Fibroblast of skin of back (primary cell): ENCODE data around the gene HNRNPK.
"Not testable (repeated sequence)": the region's sequence is repeated elsewhere in the genome, so short reads cannot be mapped to it uniquely, and the experiment has no call there.

ENCODE experiments used
- DNase-seq: peaks from one replicate; pipeline ENCODE4 v3.0.0-alpha.2; 2013

Gene HNRNPK

DNA sequence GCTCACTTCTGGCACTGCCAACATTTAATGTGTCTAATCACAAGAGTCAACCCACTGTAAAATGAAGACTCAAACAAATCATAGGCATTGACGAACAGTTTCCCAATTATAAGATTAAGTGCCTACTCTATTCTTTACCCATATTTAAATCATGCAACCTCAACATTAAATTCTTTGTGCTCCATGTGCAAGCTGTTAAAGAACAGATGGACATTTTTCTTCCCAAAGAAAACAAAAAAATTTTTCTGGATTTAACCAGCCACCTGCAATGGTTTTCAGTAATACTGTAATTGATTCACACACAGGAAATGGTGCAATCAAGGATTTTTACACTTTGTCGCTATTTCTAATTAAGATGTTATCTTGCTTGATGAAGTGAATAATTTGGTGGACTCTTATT, 3.6 kb downstream of the HNRNPK start:
- no peak for DNase-seq

DNA sequence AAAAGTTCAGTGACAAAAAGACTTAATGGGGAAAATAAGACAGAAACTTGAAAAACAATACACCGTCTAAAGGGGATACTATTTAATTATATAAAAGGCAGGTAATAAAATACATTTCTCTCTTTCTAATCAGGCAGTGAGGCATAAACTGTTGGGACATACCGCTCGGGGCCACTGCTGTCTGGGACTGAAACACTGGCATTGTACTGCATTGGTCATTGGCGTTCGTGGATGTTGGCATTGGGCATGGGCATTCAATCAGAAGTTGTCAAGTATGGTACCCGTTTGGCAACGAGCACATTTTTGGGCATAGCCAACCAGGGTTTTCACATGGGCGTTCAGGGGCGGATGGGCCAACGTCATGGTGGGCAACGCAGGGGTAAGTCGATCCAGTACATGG, 4.7 kb downstream of the HNRNPK start:
- no peak for DNase-seq

DNA sequence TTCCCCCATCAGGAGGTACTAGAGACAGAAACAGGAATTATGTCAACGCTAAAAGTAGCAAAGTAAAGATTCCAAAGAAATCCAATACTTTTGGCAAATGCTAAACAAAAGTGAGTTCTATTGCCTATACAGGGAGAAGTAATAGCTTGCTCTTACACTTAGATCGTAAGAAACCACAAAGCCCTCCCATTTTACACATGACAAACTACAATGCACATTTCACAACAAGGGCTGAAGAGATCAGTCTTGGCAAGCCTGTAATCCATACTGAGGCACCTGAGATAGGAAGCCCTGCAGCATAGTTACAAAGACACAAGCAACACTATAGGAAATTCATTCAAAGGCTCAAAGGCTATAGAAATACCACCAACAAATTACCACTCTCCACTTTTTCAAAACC, 7.7 kb downstream of the HNRNPK start:
- no peak for DNase-seq

DNA sequence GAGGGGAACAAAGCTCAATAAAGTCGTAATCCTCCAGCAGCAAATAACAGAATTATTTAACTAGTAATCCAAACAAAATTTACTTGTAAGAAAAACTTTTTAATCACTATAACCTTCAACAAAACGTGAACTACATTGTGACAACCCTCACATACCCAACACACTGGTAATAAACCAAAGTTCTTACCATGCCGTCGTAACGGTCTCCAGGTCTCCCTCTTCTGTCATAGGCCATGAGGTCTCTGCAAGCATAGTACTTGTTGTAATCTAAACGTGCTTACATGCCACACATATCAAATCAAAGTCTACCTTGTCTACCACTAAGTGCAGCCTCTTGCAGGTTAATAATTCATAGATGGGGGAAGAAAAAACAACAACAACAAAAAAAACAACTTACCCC, 8.5 kb downstream of the HNRNPK start:
- DNase-seq: no peak

- DNase-seq: no peak
Measured at GRCh38 chr9:83969602-83970001, 10.4 kb downstream of the HNRNPK start.

GRCh38 chr9:83967073-83967472, 12.9 kb downstream of the HNRNPK start:
- no peak for DNase-seq

DNA sequence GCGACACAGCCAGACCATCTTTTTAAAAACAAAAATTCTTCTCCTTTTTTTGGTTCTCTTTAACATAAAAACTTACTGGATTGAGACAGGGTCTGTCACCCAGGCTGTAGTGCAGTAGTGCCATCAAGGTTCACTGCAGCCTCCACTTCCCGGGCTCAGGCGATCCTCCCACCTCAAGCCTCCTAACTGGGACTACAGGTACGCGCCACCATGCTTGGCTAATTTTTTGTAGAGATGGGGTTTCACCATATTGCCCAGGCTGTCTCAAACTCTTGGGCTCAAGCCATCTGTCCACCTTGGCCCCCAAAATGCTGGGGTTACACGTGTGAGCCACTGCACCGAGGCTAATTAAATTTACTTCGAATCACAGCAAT, 13.8 kb downstream of the HNRNPK start:
- DNase-seq: no peak

DNA sequence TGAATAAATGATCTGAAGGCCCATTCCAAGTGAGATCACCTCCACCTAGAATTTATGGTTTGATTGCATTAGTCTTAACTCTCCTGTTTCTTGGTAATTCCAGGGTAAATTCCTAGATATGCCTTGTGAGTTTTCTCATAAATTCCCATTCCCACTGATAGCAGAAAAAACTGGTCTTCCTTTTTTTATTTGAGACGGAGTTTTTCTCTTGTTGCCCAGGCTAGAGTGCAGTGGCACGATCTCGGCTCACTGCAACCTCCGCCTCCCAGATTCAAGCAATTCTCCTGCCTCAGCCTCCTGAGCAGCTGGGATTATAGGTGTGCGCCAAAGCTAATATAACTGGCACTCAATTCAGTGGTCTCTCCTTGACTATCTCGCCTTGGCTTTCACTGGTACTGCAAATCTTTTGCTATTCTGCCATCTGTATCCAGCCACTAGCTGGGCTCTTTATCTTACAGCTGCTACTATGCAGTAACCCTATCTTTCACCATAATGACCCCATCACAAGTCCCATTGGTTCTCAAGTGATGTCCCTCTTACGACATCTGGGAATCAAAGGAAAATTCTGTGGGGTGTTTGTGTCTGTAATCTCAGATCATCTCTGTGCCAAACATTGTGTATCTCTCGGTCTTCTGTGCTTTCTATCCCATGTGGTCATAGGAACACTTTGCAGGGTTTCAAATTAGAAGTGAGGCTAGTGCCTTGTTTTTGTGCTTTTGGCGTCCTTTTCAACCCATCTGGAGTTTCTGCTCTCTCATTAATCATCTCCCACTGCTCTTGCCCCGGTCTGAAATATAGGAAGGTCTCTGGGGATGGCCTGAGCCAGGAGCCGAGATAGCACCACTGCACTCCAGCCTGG, 14.4 kb downstream of the HNRNPK start:
- DNase-seq: no peak

GRCh38 chr9:83964973-83965349, 15.1 kb downstream of the HNRNPK start:
- peak; percentile 27 for DNase-seq

DNA sequence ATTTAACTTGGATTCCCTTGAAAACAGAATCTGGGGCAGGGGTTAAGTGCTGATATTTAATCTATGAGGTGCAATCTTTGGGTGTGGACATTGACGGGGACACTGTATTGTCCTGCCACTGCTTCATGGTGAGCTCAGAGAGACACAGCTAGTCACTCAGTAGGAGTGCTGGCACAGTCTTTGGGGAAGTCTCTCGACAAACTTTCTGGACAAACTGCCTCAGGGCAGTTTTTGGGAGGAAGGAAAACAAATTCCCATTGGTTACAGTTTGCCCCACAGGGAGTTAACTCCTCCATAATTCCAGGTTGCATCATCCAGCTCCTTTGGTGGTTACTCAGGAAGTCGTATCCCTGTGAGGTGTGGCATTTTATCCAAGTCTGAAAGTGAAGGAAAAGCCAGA, 17.9 kb downstream of the HNRNPK start:
- peak; percentile 76 for DNase-seq

DNA sequence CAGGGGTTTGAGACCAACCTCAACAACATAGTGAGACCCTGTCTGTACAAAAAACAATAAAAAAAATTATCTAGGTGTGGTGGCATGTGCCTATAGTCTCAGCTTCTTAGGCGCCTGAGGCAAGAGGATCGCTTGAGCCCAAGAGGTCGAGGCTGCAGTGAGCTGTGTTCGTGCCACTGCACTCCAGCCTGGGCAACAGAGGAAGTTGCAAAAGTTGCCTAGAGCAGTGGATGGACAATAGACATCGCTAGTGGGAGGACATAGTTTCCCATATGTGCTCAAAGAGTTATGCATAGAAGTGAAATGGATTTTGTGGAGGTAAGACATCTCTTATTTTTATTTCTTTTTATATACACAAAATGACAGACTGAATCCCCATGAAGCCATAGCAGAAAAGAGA, 19.0 kb downstream of the HNRNPK start:
- no peak for DNase-seq

DNA sequence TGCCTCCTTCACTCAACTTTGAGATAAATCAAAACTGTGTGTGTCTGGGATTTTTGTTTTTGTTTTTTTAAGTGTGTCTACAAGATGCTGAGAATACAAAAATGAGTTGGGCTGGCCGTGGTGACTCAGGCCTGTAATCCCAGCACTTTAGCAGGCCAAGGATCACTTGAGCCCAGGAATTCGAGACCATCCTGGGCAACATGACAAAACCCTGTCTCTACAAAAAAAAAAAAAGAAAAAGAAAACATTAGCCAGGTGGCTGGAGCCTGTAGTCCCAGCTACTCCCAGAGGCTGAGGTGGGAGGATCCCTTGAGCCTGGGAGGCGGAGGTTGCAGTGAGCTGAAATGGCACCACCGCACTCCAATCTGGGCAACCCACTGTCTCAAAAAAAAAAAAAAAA, 21.0 kb downstream of the HNRNPK start:
- peak; percentile 86 for DNase-seq

GRCh38 chr9:83957248-83957513, 22.8 kb downstream of the HNRNPK start:
- DNase-seq: no peak

- peak; percentile 72 for DNase-seq
Measured at GRCh38 chr9:83956436-83957247, 23.4 kb downstream of the HNRNPK start.

- DNase-seq: no peak
Measured at GRCh38 chr9:83956086-83956435, 24.0 kb downstream of the HNRNPK start.

DNA sequence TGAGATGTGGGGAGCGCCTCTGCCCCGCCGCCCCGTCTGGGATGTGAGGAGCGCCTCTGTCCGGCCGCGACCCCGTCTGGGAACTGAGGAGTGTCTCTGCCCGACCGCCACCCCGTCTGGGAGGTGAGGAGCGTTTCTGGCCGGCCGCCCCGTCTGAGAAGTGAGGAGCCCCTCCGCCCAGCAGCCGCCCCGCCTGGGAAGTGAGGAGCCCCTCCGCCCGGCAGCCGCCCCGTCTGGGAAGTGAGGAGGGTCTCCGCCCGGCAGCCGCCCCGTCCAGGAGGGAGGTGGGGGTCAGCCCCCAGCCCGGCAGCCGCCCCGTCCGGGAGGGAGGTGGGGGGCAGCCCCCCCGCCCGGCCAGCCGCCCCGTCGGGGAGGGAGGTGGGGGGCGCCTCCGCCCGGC, 31.9 kb downstream of the HNRNPK start:
- not testable (repeated sequence) for DNase-seq

- DNase-seq: no peak
Measured at GRCh38 chr9:83940590-83941303, 39.3 kb downstream of the HNRNPK start.

- DNase-seq: peak; percentile 65
Measured at GRCh38 chr9:83937861-83938455, 42.1 kb downstream of the HNRNPK start.

DNA sequence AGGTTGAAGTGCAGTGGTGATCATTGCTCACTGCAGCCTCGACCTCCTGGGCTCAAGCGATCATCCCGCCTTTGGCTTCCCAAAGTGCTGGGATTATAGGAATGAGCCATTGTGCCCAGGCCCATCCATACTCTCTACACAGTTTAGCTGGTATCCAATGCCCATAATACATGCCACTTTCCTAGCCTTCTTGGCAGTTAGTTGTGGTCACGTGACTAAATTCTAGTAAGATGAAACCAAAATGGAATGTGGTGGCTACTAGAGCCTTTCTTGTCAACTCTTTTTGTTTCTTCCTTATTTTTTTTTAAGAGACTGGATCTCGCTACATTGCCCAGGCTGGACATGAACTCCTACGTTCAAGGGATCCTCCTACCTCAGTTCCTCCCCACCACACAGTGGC, 43.5 kb downstream of the HNRNPK start:
- DNase-seq: peak; percentile 24

DNA sequence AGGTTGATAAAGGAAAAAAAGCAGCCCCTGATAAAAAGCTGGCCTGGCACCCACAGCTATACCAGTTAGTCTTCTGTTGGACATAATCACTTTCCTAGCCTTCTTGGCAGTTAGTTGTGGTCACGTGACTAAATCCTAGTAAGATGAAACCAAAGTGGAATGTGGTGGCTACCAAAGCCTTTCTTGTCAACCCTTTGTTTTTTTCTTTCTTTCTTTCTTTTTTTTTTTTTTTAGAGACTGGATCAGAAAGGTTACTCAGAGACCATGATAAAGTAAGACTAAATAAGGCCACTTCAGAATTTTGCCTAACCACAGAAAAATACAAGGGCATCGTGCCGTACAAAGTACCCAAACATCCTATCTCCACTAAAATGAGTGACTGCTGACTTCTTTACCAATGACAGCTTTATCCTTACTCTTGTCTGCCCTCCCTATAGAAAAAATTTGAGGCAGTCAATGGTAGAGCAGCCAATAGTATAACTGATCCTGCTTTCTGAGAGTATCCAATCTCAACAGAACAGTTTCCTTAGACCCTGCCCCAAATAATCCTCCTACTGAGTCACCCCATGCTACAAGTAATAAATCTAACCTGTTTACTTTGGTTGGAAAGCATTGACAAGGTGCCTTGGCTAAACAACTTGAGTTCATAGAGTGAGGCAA, 44.6 kb downstream of the HNRNPK start:
- DNase-seq: peak; percentile 80

GRCh38 chr9:83934569-83935275, 45.3 kb downstream of the HNRNPK start:
- no peak for DNase-seq

DNA sequence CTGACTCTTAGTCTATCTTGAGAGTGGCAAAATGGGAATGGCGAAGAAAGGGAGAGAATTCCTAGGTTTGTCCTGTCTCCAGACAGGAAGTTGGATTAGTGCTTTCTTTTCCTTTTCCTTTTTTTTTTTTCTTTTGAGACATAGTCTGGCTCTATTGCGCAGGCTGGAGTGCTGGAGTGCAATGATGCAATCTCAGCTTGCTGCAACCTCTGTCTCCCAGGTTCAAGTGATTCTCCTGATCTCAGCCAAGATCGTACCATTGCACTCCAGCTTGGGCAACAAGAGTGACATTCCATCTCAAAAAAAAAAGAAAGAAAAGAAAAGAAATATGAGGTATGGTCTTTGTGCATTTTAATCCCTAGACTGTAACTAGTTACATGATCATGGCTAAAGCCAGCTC, 46.2 kb downstream of the HNRNPK start:
- no peak for DNase-seq
